Retinal pigment epithelial cell (primary cell): ENCODE results near the gene MPZL1.

Source experiments
- DNase-seq: peaks from one replicate; pipeline ENCODE4 v3.0.0-alpha.2; 2010; ENCODE audit warnings: low read depth
- H3K4me3 ChIP-seq: 2 replicates; pipeline ENCODE4 v1.5.1; 2011; ENCODE audit warnings: mild to moderate bottlenecking, low read length, control low read depth, moderate library complexity
- CTCF ChIP-seq: conservative IDR thresholded peaks from 2 replicates; pipeline ENCODE4 v1.5.1; 2011; ENCODE audit warnings: low read depth, low read length, control low read depth, inconsistent platforms

MPZL1 gene

DNA sequence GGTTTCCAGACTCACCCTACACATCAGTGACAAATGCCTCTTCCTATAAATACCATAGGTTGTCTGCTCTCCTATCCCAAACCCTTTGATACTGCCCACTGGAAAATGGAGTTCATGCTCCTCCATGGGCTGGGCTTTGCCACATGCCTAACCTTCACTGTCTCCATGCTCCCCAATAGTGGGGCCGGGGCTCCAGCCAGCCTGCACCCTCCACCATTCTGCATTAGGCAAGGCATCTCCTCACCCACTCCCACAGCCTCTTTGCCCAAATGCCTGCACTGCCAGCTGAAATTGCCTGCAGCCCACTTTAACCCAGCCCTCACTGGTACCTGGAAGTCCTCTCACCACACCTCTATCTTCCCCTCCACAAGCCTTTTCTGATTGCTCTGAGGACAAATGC lies 18.2 kb upstream of the MPZL1 start:
- TF ChIP-seq CTCF: no peak
- H3K4me3 ChIP-seq: no peak overlapping the region
- DNase-seq: no peak

- H3K4me3 ChIP-seq: no peak overlapping the region
- no peak for TF ChIP-seq CTCF
- DNase-seq: no peak
Measured at GRCh38 chr1:167704715-167705114, 17.1 kb upstream of the MPZL1 start.

GRCh38 chr1:167705250-167705649 lies 16.5 kb upstream of the MPZL1 start:
- DNase-seq: no peak

GRCh38 chr1:167706363-167706762 lies 15.4 kb upstream of the MPZL1 start:
- DNase-seq: no peak
- H3K4me3 ChIP-seq: no peak overlapping the region
- no peak for TF ChIP-seq CTCF

More at GRCh38 chr1:167705250-167705649, 16.5 kb upstream of the MPZL1 start:
- no peak overlapping the region for H3K4me3 ChIP-seq
- TF ChIP-seq CTCF: no peak

DNA sequence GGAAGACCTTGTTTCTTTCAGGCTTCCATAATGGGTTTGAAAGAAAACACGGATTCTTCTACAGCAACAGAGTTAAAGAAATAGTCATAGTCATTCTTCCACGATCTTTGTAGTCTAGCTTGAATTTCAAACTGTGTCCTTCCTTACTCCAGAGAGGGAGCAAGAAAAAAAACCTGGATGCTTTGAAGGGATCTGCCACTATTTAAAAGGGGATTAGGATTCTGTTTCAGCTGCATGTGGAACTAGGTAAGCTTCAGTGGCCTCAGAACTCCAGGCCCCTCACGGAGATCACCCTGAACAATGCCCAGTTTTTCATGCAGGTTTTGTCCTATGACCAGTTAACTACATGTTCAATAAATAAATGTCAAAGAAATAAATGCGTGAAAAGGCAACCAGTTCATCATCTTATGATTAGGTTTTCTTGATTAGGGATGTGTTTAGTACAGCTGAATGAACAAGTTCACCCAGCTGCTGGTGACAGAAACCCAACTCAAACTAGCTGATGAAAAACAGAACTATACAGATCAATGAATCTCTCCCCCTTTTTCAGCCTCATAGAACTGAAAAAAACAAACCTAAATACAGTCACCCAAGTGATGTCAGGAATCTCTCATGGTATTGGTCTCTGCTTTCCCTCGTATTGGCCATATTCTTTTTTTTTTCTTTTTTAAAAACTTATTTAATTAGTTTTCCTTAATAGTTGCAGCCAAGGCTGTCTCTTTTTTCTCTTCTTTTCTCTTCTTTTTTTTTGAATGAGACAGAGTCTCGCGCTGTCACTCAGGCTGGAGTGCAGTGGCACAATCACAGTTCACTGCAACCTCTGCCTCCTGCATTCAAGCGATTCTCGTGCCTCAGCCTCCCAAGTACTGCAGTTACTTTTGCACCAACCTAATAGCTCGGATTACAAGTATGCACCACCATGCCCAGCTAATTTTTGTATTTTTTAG lies 14.6 kb upstream of the MPZL1 start:
- no peak for TF ChIP-seq CTCF
- H3K4me3 ChIP-seq: no peak overlapping the region
- no peak for DNase-seq

- H3K4me3 ChIP-seq: no peak overlapping the region
- TF ChIP-seq CTCF: no peak
- DNase-seq: no peak
Measured at GRCh38 chr1:167707942-167708341, 13.8 kb upstream of the MPZL1 start.

- H3K4me3 ChIP-seq: no peak overlapping the region
- DNase-seq: no peak
- no peak for TF ChIP-seq CTCF
Measured at GRCh38 chr1:167708940-167709389, 12.8 kb upstream of the MPZL1 start.
